ENCODE measurements around the gene TMEM245.

DNA sequence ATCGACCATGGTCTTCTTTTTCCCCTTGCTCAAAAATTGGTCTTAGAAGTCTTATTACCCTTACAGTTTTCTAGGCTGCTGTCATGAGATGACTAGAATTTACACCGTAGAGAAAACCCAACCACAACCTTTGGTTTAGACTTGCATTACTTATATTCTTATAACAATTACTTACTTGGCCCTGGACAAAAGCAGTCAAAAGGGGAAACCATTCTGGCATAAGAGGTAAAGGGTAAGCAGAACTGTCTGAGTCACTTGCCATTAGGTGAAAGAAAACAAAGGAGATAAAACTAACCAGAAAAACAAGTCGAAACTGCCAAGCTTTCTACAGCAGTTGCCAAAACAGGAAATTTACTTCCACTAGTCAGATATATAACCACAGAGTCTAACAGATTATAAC, 17.9 kb downstream of the TMEM245 start:
- TF ChIP-seq, protein P1, sequence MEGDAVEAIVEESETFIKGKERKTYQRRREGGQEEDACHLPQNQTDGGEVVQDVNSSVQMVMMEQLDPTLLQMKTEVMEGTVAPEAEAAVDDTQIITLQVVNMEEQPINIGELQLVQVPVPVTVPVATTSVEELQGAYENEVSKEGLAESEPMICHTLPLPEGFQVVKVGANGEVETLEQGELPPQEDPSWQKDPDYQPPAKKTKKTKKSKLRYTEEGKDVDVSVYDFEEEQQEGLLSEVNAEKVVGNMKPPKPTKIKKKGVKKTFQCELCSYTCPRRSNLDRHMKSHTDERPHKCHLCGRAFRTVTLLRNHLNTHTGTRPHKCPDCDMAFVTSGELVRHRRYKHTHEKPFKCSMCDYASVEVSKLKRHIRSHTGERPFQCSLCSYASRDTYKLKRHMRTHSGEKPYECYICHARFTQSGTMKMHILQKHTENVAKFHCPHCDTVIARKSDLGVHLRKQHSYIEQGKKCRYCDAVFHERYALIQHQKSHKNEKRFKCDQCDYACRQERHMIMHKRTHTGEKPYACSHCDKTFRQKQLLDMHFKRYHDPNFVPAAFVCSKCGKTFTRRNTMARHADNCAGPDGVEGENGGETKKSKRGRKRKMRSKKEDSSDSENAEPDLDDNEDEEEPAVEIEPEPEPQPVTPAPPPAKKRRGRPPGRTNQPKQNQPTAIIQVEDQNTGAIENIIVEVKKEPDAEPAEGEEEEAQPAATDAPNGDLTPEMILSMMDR (IDR thresholded peaks at IDR 0.05 in 2 of 3, conservative IDR thresholded peaks at IDR 0.05 in 1 of 3; ENCODE audit: borderline replicate concordance in 1 of 3, insufficient read depth in 1 of 3, low read depth in 2 of 3, low read length in 2 of 3), result no peak
- TF ChIP-seq MAX (IDR thresholded peaks at IDR 0.05) (no peak), POLR2A (IDR thresholded peaks at IDR 0.05; ENCODE audit: borderline replicate concordance, extremely low read depth, insufficient read depth, insufficient read length) (no peak), SRF (IDR thresholded peaks at IDR 0.05; ENCODE audit: low read depth) (peak; percentile 53; the same call in 1 of the 2 replicates), CBX3 (IDR thresholded peaks at IDR 0.05; ENCODE audit: low read depth) (no peak), EZH2 (IDR thresholded peaks at IDR 0.05) (no peak), ZNF274 (IDR thresholded peaks at IDR 0.05; ENCODE audit: low read depth, low read length) (no peak), ELF1 (IDR thresholded peaks at IDR 0.05; ENCODE audit: borderline replicate concordance, low read depth) (no peak), SIN3A (IDR thresholded peaks at IDR 0.05; ENCODE audit: low read depth) (no peak), POLR2AphosphoS5 (IDR thresholded peaks at IDR 0.05; ENCODE audit: low read depth, low read length) (no peak), ZBTB33 (IDR thresholded peaks at IDR 0.05; ENCODE audit: extremely low read depth, insufficient replicate concordance, low read length) (no peak), REST (IDR thresholded peaks at IDR 0.05; ENCODE audit: low read depth) (no peak), EZH2phosphoT487 (IDR thresholded peaks at IDR 0.05; ENCODE audit: borderline replicate concordance) (no peak)
